Measurements from ENCODE around the gene IFIT1.
"Not testable (repeated sequence)": the region's sequence is repeated elsewhere in the genome, so short reads cannot be mapped to it uniquely, and the experiment has no call there.

The IFIT1 gene

DNA sequence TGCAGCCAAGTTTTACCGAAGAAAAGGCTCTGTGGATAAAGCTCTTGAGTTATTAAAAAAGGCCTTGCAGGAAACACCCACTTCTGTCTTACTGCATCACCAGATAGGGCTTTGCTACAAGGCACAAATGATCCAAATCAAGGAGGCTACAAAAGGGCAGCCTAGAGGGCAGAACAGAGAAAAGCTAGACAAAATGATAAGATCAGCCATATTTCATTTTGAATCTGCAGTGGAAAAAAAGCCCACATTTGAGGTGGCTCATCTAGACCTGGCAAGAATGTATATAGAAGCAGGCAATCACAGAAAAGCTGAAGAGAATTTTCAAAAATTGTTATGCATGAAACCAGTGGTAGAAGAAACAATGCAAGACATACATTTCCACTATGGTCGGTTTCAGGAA is 10.6 kb downstream of the IFIT1 start:
- Histone ChIP-seq H3K27me3 (ENCODE audit: control insufficient read depth, low read length) (no peaks in the 10 kb centered on the region), H4K20me1 (ENCODE audit: control insufficient read depth, insufficient read depth, low read depth, low read length) (no peaks in the 10 kb centered on the region), H3K9me2 (replicated peaks; ENCODE audit: control insufficient read depth, low read length) (no peaks in the 10 kb centered on the region), H3K27ac (ENCODE audit: low read depth, low read length) (no peak overlapping the region), H3K4me2 (ENCODE audit: low read length) (no peak overlapping the region), H3F3A (ENCODE audit: control insufficient read depth, insufficient read depth) (no peaks in the 10 kb centered on the region), H3K9me3 (ENCODE audit: control insufficient read depth, insufficient read depth, low read length) (no peaks in the 10 kb centered on the region), H3K4me1 (ENCODE audit: control insufficient read depth, low read length) (no peaks in the 10 kb centered on the region), H3K79me2 (ENCODE audit: control insufficient read depth, low read length) (no peaks in the 10 kb centered on the region), H3K36me3 (ENCODE audit: control insufficient read depth, low read length) (no peaks in the 10 kb centered on the region), H3K4me3 (ENCODE audit: low read length) (no peak overlapping the region)
- TF ChIP-seq CTCF (IDR thresholded peaks at IDR 0.05; ENCODE audit: low read depth, low read length, poor library complexity, severe bottlenecking) (no peak), EZH2phosphoT487 (IDR thresholded peaks at IDR 0.05; ENCODE audit: borderline replicate concordance, low read length) (no peak)

DNA sequence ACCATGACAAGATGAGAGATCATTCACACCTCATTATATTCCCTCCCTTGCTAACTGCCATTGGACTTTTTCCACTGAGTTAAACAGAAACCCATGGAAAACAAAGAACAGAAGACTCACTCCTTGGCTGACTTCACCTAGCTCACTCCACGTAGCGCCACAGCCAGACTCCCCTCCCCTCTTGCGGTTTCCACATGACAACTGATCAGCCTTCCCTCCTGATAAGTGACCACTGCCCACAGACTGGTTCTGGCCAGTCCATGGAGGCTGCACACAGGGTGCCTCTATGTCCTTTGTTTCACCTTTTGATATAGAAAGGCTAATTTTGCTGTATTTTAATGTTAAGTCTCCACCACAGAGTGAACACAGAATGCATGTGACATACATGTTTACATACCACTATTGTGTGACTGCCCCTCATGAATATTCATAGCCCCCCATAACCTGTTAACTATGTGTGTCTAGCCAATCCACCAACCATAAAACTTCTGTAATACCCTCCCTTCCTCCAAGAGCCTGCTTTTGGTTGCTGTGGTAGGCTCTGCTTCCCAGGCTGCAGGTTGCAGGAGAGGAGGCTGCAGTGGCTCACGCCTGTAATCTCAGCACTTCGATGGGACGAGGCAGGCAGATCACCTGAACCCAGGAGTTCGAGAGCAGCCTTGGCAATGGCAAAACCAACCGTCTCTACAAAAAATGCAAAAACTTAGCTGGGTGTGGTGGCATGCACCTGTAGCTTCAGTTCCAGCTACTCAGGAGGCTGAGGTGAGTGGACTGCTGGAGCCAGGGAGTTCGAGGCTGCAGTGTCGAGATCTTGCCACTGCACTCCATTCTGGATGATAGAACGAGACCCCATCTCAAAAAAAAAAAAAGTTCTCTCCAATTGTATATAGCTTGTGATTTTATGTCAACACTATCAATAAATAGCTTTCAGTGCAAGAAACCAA is 12.0 kb downstream of the IFIT1 start:
- H3K9me3 ChIP-seq (ENCODE audit: control insufficient read depth, insufficient read depth, low read length), result no peaks in the 10 kb centered on the region
- no peaks in the 10 kb centered on the region for H4K20me1 ChIP-seq (ENCODE audit: control insufficient read depth, insufficient read depth, low read depth, low read length)
- no peaks in the 10 kb centered on the region for H3K27me3 ChIP-seq (ENCODE audit: control insufficient read depth, low read length)
- H3F3A ChIP-seq (ENCODE audit: control insufficient read depth, insufficient read depth), result no peaks in the 10 kb centered on the region
- no peaks in the 10 kb centered on the region for H3K9me2 ChIP-seq (replicated peaks; ENCODE audit: control insufficient read depth, low read length)
- H3K27ac ChIP-seq (ENCODE audit: low read depth, low read length), result no peak overlapping the region
- H3K4me1 ChIP-seq (ENCODE audit: control insufficient read depth, low read length), result no peaks in the 10 kb centered on the region
- TF ChIP-seq CTCF (IDR thresholded peaks at IDR 0.05; ENCODE audit: low read depth, low read length, poor library complexity, severe bottlenecking) (no peak), EZH2phosphoT487 (IDR thresholded peaks at IDR 0.05; ENCODE audit: borderline replicate concordance, low read length) (no peak)
- no peaks in the 10 kb centered on the region for H3K36me3 ChIP-seq (ENCODE audit: control insufficient read depth, low read length)
- H3K4me3 ChIP-seq (ENCODE audit: low read length), result no peak overlapping the region
- no peak overlapping the region for H3K4me2 ChIP-seq (ENCODE audit: low read length)
- H3K79me2 ChIP-seq (ENCODE audit: control insufficient read depth, low read length), result no peaks in the 10 kb centered on the region

DNA sequence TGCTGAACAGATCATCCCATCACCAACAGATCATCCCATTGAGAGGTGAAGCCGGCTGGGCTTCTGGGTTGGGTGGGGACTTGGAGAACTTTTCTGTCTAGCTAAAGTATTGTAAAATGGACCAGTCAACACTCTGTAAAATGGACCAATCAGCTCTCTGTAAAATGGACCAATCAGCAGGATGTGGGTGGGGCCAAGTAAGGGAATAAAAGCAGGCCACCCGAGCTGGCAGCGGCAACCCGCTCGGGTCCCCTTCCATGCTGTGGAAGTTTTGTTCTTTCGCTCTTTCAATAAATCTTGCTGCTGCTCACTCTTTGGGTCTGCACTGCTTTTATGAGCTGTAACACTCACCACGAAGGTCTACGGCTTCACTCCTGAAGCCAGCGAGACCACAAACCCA is 13.8 kb downstream of the IFIT1 start:
- not testable (repeated sequence) for H3K79me2 ChIP-seq (ENCODE audit: control insufficient read depth, low read length); H3K9me2 ChIP-seq (replicated peaks; ENCODE audit: control insufficient read depth, low read length); H3K27ac ChIP-seq (ENCODE audit: low read depth, low read length); H3F3A ChIP-seq (ENCODE audit: control insufficient read depth, insufficient read depth); H3K4me3 ChIP-seq (ENCODE audit: low read length); H3K4me1 ChIP-seq (ENCODE audit: control insufficient read depth, low read length); H3K9me3 ChIP-seq (ENCODE audit: control insufficient read depth, insufficient read depth, low read length); H3K36me3 ChIP-seq (ENCODE audit: control insufficient read depth, low read length); H3K27me3 ChIP-seq (ENCODE audit: control insufficient read depth, low read length); H4K20me1 ChIP-seq (ENCODE audit: control insufficient read depth, insufficient read depth, low read depth, low read length); H3K4me2 ChIP-seq (ENCODE audit: low read length)

DNA sequence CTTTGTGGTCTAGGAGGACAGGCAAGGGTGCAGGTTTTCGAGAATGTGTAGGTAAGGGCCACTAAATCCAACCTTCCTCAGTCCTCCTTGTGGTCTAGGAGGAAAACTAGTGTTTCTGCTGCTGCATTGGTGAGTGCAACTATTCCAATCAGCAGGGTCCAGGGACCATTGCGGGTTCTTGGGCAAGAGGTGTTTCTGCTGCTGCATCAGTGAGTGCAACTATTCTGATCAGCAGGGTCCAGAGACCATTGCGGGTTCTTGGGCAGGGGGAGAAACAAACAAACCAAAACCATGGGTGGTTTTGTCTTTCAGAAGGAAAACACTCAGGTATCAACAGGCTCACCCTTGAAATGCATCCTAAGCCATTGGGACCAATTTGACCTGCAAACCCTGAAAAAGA is 15.4 kb downstream of the IFIT1 start:
- H3F3A ChIP-seq (ENCODE audit: control insufficient read depth, insufficient read depth); H3K79me2 ChIP-seq (ENCODE audit: control insufficient read depth, low read length); H3K4me3 ChIP-seq (ENCODE audit: low read length); H3K36me3 ChIP-seq (ENCODE audit: control insufficient read depth, low read length); H3K4me2 ChIP-seq (ENCODE audit: low read length); H3K27me3 ChIP-seq (ENCODE audit: control insufficient read depth, low read length); H3K9me3 ChIP-seq (ENCODE audit: control insufficient read depth, insufficient read depth, low read length); H3K27ac ChIP-seq (ENCODE audit: low read depth, low read length); H4K20me1 ChIP-seq (ENCODE audit: control insufficient read depth, insufficient read depth, low read depth, low read length); H3K4me1 ChIP-seq (ENCODE audit: control insufficient read depth, low read length); H3K9me2 ChIP-seq (replicated peaks; ENCODE audit: control insufficient read depth, low read length): not testable (repeated sequence)

DNA sequence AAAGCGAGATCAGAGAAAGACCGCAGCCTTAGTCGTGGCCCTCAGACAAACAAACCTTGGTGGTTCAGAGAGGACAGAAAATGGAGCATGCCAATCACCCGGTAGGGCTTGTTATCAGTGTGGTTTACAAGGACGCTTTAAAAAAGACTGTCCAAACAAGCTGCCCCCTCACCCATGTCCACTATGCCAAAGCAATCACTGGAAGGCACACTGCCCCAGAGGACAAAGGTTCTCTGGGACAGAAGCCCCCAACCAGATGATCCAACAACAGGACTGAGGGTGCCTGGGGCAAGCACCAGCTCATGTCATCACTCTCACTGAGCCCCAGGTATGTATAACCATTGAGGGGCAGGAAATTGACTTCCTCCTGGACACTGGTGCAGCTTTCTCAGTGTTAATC is 16.9 kb downstream of the IFIT1 start:
- not testable (repeated sequence) for H3K27me3 ChIP-seq (ENCODE audit: control insufficient read depth, low read length); H3K9me2 ChIP-seq (replicated peaks; ENCODE audit: control insufficient read depth, low read length); H3K9me3 ChIP-seq (ENCODE audit: control insufficient read depth, insufficient read depth, low read length); H3K79me2 ChIP-seq (ENCODE audit: control insufficient read depth, low read length); H3K36me3 ChIP-seq (ENCODE audit: control insufficient read depth, low read length); H3K4me2 ChIP-seq (ENCODE audit: low read length); H3F3A ChIP-seq (ENCODE audit: control insufficient read depth, insufficient read depth); H3K27ac ChIP-seq (ENCODE audit: low read depth, low read length); H3K4me3 ChIP-seq (ENCODE audit: low read length); H3K4me1 ChIP-seq (ENCODE audit: control insufficient read depth, low read length); H4K20me1 ChIP-seq (ENCODE audit: control insufficient read depth, insufficient read depth, low read depth, low read length)

DNA sequence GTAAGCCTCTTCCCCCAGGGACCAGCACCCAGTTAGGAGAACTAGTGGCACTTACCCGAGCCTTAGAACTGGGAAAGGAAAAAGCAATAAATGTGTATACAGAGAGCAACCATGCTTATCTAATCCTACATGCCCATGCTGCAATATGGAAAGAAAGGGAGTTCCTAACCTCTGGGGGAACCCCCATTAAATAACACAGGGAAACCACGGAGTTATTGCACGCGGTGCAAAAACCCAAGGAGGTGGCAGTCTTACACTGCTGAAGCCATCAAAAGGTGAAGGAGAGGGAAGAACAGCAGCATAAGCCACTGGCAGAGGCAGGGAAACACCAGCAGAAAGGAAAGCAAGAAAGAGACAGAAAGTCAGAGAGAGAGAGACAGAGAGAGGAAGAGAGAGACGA is 18.1 kb downstream of the IFIT1 start:
- H3K27me3 ChIP-seq (ENCODE audit: control insufficient read depth, low read length), result peaks cover 20% of the 10 kb centered on the region
- H3K27ac ChIP-seq (ENCODE audit: low read depth, low read length); H3K9me2 ChIP-seq (replicated peaks; ENCODE audit: control insufficient read depth, low read length); H3K79me2 ChIP-seq (ENCODE audit: control insufficient read depth, low read length); H3K9me3 ChIP-seq (ENCODE audit: control insufficient read depth, insufficient read depth, low read length); H4K20me1 ChIP-seq (ENCODE audit: control insufficient read depth, insufficient read depth, low read depth, low read length); H3K4me3 ChIP-seq (ENCODE audit: low read length); H3F3A ChIP-seq (ENCODE audit: control insufficient read depth, insufficient read depth); H3K4me2 ChIP-seq (ENCODE audit: low read length); H3K36me3 ChIP-seq (ENCODE audit: control insufficient read depth, low read length): not testable (repeated sequence)
- peaks cover 12% of the 10 kb centered on the region for H3K4me1 ChIP-seq (ENCODE audit: control insufficient read depth, low read length)

All from DOHH2 (cell line).